Measurements from ENCODE around the gene SPATA2. TPM values are rescaled to one million over a fixed set of nuclear protein-coding genes. Genes with fewer than 3 reads are reported as not detected.

SPATA2 gene
- total RNA-seq, 1 experiment from 2014 or later: 8.7 TPM

DNA sequence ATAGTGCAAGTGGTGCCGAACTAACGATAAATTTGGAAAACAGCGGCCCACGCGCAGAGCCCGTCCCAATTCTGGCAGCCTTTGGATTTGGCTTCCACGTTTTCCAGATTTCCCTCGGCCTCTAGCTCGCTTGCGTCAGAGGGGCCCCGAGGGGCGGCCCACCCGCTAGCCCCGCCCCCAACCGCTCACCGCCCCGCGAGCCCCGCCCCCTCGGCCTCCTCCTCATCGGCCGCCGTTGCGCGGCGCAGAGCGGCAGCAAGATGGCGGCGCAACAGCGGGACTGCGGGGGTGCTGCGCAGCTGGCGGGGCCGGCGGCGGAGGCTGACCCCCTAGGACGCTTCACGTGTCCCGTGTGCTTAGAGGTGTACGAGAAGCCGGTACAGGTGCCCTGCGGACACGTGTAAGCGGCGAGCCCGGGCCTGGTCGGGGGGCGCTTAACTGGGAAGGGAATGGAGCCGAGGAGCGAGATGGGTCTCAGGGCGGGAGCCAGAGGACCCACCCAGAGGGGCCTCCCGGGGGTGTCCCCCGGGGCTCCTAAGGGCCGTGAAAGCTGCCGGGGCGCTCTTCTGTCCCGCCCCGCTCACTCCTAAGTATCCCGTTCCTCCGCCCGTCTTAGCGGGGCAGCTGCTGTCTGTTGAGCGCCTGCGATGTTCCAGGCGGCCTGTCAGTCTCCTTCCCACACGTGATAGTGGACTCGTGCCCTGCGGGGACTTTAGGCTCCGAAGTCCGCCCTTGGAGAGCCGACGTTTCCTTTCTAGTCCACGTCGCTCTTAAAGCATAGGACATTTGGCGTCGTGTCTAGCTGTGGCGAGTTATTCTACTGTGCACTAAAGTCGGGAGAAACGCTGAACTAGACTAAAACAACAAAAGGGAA is 21.1 kb upstream of the SPATA2 start, which contains the start of gene RNF114:
Gene RNF114 (plus strand): TSS at position 245 of the 874 bp plus-strand sequence. CDS start 16 bp downstream, at position 261.
- peak; percentile 54 for DNase-seq (ENCODE audit: low read depth)

- no peak for DNase-seq (ENCODE audit: low read depth)
Measured at GRCh38 chr20:49935746-49936152, 20.4 kb upstream of the SPATA2 start.

GRCh38 chr20:49929142-49929494 is 13.8 kb upstream of the SPATA2 start:
- no peak for DNase-seq (ENCODE audit: low read depth)

DNA sequence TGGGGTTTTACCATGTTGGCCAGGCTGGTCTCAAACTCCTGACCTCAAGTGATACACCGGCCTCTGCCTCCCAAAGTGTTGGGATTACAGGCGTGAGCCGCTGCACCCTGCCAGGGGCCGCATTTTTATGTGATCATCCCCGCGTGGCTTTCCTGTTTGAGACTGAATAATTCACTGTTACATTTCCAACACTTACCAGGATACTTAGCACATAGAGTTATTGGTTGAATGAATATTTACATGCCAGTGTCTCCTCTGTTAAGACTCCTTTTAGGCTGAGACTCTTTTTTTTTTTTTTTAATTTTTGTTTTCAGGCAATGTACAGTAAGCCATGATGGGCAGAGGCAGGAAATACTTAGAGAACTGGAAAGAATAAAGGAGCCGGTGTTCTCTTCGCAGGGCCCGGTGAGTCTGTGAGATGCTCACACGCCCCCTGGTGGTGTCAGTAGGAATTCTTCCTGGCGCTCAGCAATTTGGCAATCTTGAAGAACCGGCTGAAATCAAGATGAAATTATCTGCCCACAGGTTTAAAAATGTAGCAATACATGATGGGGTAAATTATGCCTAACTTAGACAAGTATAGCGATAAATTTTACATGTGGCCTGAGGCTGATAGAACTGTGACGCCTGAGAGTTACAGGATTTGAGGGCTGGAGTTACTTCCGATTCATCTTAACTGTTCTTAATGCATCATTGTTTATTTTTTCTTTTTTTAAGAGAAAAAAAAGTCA is 13.2 kb upstream of the SPATA2 start:
- DNase-seq (ENCODE audit: low read depth): peak; percentile 82

- no peak for DNase-seq (ENCODE audit: low read depth)
Measured at GRCh38 chr20:49925901-49926454, 10.6 kb upstream of the SPATA2 start.

GRCh38 chr20:49924247-49924646 is 8.9 kb upstream of the SPATA2 start:
- no peak for DNase-seq (ENCODE audit: low read depth)

GRCh38 chr20:49919461-49919860 is 4.1 kb upstream of the SPATA2 start:
- DNase-seq (ENCODE audit: low read depth): no peak

DNA sequence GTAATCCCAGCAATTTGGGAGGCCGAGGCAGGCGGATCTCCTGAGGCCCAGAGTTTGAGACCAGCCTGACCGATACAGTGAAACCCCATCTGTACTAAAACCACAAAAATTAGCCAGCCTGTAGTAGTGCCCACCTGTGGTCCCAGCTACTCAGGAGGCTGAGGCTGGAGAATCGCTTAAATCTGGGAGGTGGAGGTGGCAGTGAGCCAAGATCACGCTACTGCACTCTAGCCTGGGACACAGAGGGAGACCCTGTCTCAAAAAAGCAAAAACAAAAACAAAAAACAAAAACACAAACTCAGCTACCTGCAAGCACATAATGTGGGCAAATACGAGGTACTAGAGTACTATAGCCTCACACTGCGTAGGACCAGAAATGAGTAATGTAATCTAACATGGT is 3.7 kb upstream of the SPATA2 start:
- DNase-seq (ENCODE audit: low read depth): no peak

DNA sequence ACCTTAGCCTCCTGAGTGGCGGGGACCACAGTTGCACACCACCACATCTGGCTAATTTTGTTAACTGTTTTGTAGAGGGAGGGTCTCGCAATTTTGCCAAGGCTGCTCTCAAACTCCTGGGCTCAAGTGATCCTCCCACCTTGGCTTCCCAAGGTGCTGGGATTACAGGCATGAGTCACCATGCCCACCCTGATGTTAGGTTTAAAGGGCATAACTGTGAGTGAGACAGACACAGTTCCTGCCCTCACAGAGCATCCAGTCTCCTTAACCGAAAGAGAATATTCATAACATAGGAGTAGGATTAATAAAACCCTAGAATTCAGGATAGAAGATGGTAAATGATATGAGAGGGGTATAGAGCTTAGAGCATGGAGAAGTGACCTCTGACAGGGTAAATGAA is 3.1 kb upstream of the SPATA2 start:
- no peak for DNase-seq (ENCODE audit: low read depth)

DNA sequence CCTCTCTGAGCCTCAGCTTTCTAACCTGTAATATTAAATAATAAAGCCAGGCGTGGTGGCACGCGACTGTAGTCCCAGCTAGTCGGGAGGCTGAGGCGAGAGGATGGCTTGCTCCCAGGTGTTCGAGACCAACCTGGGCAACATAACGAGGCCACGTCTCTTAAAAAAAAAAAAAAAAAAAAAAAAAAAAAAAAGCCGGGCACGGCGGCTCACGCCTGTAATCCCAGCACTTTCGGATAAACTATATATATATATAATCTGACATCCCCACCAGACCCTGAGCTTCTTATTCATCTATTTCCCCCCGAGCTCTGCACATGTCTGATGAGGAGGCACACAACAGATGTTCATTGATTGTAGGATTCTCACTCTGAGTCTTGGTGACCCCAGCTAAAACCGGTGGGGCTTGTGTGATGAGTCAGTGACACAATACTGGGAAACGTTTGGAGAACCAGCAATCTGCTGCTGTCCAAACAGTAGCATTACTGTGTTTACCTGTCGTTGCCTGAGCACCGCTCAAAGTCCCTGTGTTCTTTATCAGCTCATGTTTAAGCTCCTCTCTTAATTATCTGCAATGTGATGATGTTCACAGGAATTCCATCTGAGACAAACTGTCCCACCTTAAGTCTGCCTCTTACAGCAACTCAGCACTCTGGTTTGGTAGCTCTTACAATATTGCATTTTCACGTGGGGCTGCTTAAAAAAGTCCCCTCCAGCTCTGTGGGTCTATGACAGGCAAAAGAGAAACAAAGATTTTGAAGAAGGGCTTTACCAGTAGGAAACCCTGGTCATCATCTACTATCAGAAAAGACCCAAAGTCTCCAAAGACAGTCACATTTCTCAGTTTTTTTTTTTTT is 1.0 kb upstream of the SPATA2 start:
- peak; percentile 59 for DNase-seq (ENCODE audit: low read depth)

DNA sequence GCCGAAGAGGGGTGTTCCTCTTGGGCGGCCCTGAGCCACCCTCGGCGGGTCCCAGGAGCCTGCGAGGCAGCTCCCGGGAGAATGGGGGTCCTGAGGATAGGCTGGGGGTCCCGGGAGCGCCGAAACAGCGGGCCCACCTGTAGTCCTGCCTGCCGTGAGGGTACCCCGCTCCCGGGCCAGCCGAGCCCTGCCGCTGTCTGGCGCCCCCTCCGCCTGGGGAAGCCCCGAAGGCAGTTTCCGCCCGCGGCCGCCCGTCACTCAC is 280 bp downstream of the SPATA2 start:
- DNase-seq (ENCODE audit: low read depth): no peak

- no peak for DNase-seq (ENCODE audit: low read depth)
Measured at GRCh38 chr20:49914310-49915117, 815 bp downstream of the SPATA2 start.

GRCh38 chr20:49913399-49914047 is 1.8 kb downstream of the SPATA2 start:
- no peak for DNase-seq (ENCODE audit: low read depth)

GRCh38 chr20:49910340-49910706 is 5.0 kb downstream of the SPATA2 start:
- no peak for DNase-seq (ENCODE audit: low read depth)

GRCh38 chr20:49909499-49910339 is 5.6 kb downstream of the SPATA2 start:
- DNase-seq (ENCODE audit: low read depth): no peak

DNA sequence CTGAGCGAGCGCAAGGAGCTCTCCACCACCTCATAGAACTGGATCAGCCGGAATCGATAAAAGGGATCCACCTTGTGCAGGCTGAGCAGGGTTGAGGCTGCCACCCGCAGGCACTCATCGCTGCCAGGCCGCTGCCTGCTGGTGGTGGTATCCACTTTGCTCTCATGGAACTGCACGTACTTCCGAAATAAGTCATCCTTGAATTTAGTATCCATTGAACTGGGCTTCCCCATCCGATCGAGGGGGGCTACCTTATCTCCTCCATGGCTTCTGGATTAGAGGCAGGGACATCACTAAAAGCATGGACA is 7.1 kb downstream of the SPATA2 start:
- no peak for DNase-seq (ENCODE audit: low read depth)

- no peak for DNase-seq (ENCODE audit: low read depth)
Measured at GRCh38 chr20:49907405-49908257, 7.7 kb downstream of the SPATA2 start.

DNA sequence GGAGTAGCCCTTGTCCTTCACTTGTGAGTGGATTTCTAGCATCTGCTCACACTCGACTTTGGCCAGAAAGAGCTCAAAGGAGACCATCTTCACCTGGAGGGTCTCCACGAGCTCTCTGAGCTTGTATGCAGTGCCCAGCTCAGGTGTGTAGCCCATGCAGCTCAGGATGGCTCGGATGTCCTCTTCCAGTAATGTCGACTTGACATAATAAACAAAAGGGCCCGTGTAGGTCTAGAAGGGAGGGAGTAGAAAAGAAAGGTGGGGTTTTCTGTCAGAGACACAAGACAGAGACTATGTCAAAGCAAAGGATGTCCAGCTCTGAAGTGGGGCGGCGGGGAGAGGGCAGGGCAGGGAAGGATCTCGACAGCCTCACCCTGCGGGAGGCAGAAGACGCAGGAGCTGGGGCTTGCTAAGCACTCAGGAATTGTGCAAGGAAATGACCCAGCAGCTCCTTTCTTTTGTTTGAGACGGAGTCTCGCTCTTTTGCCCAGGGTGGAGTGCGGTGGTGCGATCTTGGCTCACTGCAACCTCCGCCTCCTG is 8.6 kb downstream of the SPATA2 start:
- DNase-seq (ENCODE audit: low read depth): no peak
